Measurements from ENCODE around the gene SNX7.

Gene SNX7

DNA sequence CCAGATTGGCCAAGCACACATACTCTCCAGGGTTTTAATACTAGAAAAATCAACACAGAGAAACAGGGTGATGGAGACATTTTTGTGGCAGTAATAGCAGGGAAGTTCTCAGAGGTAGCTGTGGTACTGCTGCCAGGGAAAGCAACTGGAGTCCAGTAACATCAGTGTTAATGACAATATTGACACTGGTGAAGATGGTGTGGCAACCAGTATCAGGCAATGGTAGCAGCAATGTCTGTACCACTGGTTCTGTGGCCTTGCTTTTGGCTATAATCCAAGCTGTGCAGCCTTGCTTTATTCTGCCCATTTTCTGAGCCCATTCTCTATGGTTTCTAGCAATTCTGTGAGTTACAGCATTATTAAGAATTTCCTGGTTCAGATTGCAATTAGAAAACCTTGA, 1.6 kb upstream of the SNX7 start:
- CTCF ChIA-PET = interaction anchor here (1.2 to 1.4 kb wide), 2 partner anchors 9 to 38 kb away, joined by 4 to 5 read pairs; no protein-coding TSS in a partner anchor
- no peak for DNase-seq (ENCODE audit: extremely low spot score)
- POLR2A ChIA-PET = no interaction called here
- TF ChIP-seq, protein P1, sequence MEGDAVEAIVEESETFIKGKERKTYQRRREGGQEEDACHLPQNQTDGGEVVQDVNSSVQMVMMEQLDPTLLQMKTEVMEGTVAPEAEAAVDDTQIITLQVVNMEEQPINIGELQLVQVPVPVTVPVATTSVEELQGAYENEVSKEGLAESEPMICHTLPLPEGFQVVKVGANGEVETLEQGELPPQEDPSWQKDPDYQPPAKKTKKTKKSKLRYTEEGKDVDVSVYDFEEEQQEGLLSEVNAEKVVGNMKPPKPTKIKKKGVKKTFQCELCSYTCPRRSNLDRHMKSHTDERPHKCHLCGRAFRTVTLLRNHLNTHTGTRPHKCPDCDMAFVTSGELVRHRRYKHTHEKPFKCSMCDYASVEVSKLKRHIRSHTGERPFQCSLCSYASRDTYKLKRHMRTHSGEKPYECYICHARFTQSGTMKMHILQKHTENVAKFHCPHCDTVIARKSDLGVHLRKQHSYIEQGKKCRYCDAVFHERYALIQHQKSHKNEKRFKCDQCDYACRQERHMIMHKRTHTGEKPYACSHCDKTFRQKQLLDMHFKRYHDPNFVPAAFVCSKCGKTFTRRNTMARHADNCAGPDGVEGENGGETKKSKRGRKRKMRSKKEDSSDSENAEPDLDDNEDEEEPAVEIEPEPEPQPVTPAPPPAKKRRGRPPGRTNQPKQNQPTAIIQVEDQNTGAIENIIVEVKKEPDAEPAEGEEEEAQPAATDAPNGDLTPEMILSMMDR (IDR thresholded peaks at IDR 0.05; ENCODE audit: control extremely low read depth, extremely low read depth, low read depth, missing control alignments) = no peak

DNA sequence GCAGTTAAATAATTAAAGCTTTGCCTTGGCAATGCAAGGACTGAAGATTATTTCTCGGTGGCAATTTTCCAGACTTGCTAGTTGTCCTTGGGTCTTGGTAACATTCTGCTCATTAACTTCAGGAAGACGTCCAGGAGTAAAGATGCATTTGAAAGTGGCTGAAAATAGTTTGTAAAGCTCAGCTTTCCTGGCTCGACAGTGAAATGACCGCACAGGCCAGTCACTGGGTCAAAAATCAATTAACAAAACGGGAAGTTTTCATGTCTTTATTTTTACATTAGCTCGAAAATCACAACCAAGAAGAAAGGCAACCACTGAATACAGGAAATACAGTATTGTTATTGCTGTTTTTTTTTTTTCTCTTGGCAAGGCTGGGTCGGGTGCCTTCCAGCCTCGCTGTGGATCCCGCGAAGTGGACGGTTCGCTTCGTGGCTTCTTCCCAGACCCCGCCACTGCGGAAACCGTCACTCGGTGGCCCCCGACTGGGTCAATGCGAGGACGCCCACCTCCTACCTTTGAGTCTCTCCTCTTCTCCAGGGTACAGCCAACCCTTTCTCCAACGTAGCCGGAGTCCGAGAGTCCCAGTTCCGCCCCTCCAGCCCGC, 479 bp upstream of the SNX7 start:
- DNase-seq (ENCODE audit: extremely low spot score) = no peak
- CTCF ChIA-PET = interaction anchor here (1.2 to 1.4 kb wide), 2 partner anchors 10 to 37 kb away, joined by 4 to 5 read pairs; no protein-coding TSS in a partner anchor
- TF ChIP-seq, protein P1 (IDR thresholded peaks at IDR 0.05; ENCODE audit: control extremely low read depth, extremely low read depth, low read depth, missing control alignments) = no peak
- POLR2A ChIA-PET = no interaction called here

DNA sequence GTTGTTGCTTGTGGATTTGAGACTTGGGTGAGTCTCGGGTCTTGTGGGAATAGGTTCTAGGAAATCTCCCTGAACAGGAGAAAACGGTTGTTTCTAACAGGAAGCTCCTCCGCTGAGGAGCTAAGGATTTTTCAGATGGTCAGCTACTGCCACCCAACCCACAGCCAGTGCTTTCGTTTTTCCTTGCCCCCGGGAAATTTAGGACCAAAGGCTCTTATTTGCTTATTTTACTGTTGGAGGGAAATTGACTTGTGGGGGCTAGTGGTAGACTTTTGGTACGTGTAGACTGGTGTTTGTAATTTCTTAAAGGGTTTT, 792 bp downstream of the SNX7 start:
- POLR2A ChIA-PET = no interaction called here
- no peak for DNase-seq (ENCODE audit: extremely low spot score)
- TF ChIP-seq, protein P1 (IDR thresholded peaks at IDR 0.05; ENCODE audit: control extremely low read depth, extremely low read depth, low read depth, missing control alignments) = no peak
- CTCF ChIA-PET = no interaction called here

DNA sequence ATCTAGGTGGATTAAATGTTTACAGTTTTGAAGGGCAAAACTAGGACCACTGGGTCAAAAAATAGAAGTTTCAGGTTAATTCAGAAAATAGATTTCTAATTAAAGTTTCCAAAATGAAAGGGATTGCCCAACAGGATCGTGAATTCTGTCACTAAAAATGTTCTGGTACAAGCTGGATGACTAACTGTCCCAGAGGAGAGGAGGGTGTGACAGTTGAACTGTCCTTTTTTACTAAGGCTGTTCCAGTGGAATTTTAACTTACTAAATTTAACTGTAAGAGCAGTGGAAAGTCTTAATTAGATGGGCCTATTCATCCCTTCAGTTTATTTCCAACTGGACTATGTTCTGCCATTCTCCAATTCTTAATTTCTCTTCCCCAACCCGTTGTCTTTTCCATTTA, 7.2 kb downstream of the SNX7 start:
- ChIA-PET CTCF (interaction anchor here (1.5 kb wide), 1 partner anchor 14 kb away, joined by 3 read pairs; no protein-coding TSS in a partner anchor), POLR2A (no interaction called here)
- no peak for DNase-seq (ENCODE audit: extremely low spot score)
- TF ChIP-seq, protein P1 (IDR thresholded peaks at IDR 0.05; ENCODE audit: control extremely low read depth, extremely low read depth, low read depth, missing control alignments) = no peak

DNA sequence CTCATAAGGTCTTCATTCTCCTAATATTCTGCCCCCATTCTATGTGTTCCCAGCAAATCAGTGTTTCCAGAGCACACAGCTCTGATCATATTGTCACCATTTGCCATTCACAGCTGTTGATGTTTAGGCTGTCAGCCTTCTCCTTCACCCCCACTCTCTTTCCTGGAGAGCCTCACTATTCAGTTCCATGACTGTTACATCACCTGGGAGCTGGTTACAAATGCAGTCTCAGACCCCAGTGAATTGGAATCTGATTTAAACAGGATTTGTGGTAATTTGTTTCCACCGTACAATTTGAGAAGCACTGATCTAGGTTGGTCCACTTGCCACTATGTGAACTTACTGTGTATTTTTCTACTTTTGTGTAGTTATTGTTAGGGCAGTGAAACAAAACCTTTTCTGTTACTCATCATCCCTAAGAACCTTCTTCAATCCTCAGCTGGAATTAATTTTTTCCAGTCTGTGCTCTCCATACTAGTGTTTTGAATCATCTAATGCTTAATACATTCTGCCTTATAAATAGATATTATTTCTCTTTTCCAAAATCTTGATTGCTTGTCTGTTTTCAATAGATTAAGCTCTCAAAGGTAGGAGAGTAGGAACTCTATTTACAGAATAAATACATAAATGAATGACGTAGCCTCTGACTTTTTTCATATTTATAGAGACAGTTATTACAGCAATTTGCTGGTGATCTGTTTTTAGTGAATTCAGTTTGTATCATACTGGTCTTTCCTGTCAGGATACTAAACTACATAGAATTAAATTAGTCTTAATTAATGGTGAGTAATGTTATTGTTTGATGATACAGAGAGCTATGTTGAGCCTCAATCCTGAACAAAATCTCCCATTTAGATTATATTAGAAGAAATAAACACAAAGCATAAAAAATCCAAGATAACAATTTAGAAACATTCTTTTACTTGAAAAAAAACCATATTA, 8.1 kb downstream of the SNX7 start:
- TF ChIP-seq, protein P1 (IDR thresholded peaks at IDR 0.05; ENCODE audit: control extremely low read depth, extremely low read depth, low read depth, missing control alignments) = no peak
- DNase-seq (ENCODE audit: extremely low spot score) = no peak
- ChIA-PET CTCF (interaction anchor here (1.3 to 1.5 kb wide), 2 partner anchors 15 kb away, joined by 3 read pairs; no protein-coding TSS in a partner anchor), POLR2A (no interaction called here)

DNA sequence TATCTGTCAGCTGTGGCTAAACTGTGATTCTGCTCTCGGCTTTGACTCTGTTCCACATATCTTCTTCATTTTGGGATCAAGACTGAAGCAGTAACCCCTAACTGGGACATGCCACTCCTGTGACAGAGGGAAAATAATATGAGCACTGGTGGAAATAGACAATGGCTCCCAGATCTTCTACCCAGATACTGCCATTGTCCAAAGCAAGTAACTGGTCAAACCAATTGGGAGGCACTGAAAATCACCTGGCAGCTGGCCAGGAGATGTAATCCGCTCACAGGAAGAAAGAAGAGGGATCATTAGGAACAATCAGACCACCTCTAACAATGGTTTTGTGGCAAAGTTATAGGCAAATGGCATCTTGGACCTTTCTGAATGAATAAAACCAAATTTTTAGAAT, 10.7 kb downstream of the SNX7 start:
- no peak for DNase-seq (ENCODE audit: extremely low spot score)
- CTCF ChIA-PET = no interaction called here
- POLR2A ChIA-PET = no interaction called here
- TF ChIP-seq, protein P1 (IDR thresholded peaks at IDR 0.05; ENCODE audit: control extremely low read depth, extremely low read depth, low read depth, missing control alignments) = no peak
